A673 (cell line): ENCODE data around the gene ULK4.

Source experiments
- CTCF ChIP-seq: fragments of 300-800, 200-600 bp; sonication (generic); conservative IDR thresholded peaks from 2 replicates; pipeline ENCODE4 v1.5.1; 2017; ENCODE audit warnings: low read depth, mild to moderate bottlenecking, antibody characterized with exemption, low read length, moderate library complexity, mixed read lengths
- EZH2 ChIP-seq: fragments of 200-600 bp; sonication (generic); IDR thresholded peaks from 2 replicates; pipeline ENCODE4 v1.6.1; 2017; ENCODE audit warnings: borderline replicate concordance, low read depth, mild to moderate bottlenecking, mixed read lengths, antibody characterized with exemption, low read length; ENCODE audit not compliant: poor library complexity, severe bottlenecking

DNA sequence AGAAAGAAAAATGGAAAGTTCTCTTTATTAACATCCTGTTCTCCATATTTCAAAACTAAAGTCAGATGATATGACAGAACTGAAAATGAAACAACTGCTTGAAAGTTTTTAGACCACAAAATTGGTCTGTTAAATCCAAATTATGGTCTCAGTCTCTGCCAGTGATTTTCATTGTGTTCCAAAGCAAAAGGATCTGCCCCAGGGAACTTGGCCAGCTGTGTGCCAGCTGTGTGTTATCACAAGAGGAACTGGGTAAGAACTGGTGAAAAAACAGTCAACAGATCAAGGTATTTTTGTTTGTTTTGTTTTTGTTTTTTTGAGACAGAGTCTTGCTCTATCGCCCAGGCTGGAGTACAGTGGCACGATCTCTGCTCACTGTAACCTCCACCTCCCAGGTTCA is 439.3 kb downstream of the ULK4 start:
- TF ChIP-seq CTCF, result no peak
- TF ChIP-seq EZH2, result no peak
